GM21723 (cell line): Measurements from ENCODE around the gene KRTAP5-1.
"Not testable (repeated sequence)": the region's sequence is repeated elsewhere in the genome, so short reads cannot be mapped to it uniquely, and the experiment has no call there.

Experiments
- ATAC-seq: cut with Tn5 transposase; IDR thresholded peaks from one replicate; pipeline ENCODE4 v1.9.1; 2021; ENCODE audit warnings: mild to moderate bottlenecking, moderate library complexity; ENCODE audit not compliant: unreplicated experiment

Gene KRTAP5-1

GRCh38 chr11:1584661-1585370 lies at the start of gene KRTAP5-1:
KRTAP5-1 (minus strand) TSS chr11:1585283; CDS start chr11:1585249, 34 bp downstream.
- not testable (repeated sequence) for ATAC-seq

- no peak for ATAC-seq
Measured at GRCh38 chr11:1633864-1634263, 48.8 kb upstream of the KRTAP5-1 start.

- no peak for ATAC-seq
Measured at GRCh38 chr11:1632053-1632714, 47.1 kb upstream of the KRTAP5-1 start.

DNA sequence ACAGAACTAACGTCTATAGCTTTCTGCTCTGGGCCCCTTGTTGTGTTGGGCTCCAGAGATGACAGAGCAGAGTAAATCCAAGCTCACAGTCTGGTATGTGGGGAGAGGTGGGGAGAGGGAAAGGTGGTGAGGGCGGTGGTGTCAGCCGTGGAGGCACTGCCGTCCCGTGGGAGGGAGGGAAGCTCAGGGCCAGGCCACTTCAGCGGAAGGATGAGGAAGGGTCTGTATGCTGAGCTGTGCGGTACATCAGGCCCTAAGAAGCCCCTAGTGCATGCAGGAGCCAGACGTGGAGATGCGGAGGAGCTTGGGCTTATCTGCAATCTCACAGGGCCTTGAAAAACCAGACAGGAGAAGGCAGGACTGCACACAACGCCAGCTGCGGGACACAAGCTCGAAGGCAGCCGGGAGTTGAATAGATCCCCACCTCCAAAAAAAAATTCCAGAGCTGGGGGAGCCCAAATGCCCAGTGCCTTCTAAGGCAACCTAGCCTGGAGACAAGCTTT lies 46.0 kb upstream of the KRTAP5-1 start:
- ATAC-seq = no peak

GRCh38 chr11:1630271-1630670 lies 45.2 kb upstream of the KRTAP5-1 start:
- ATAC-seq = no peak

DNA sequence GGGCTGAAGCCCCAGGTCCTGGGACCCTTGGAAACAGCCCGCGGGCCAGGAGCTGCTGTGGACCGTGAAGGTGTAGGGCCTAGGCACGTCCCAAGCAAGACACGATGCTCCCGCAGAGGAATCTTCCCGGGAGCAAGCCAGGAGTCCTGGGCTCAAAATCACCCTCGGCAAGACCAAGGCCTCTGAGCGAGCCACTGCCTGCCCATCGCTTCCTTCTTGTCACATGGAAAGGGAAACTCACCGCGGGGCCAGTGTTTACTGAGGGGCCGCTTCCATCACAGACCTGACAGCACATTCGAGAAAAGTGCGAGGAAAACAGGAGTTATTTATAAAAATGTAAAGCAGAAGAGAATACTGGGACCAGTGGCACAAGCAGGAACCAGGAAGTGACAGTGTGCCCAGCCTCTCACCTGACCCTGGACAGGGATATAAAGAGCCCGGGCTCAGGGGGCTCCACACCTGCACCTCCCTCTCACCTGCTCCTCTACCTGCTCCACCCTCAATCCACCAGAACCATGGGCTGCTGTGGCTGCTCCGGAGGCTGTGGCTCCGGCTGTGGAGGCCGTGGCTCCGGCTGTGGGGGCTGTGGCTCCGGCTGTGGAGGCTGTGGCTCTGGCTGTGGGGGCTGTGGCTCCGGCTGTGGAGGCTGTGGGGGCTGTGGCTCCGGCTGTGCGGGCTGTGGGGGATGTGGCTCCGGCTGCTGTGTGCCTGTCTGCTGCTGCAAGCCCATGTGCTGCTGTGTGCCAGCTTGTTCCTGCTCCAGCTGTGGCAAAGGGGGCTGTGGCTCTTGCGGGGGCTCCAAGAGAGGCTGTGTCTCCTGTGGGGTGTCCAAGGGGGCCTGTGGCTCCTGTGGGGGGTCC lies 44.5 kb upstream of the KRTAP5-1 start, which contains the start of gene KRTAP5-5:
Gene KRTAP5-5, plus strand, starts transcription at position 450 of the 860 bp plus-strand sequence. Its CDS starts 66 bp downstream, at position 516.
- no peak for ATAC-seq

- ATAC-seq = no peak
Measured at GRCh38 chr11:1628506-1629325, 43.6 kb upstream of the KRTAP5-1 start.

DNA sequence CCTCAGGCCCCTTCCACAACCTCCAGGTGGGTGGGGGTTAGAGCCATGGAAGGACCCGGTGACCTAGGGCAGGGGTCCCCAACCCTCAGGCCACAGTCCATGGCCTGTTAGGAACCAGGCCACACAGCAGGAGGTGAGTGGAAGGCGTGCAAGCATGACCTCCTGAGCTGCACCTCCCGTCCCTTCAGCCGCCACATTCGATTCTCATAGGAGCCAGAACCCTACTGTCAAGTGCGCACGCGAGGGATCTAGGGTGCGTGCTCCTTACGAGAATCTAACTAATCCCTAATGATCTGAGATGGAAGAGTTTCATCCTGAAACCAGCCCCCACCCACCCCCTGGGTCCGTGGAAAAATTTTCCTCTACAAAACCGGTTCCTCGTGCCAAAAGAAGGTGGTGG lies 40.5 kb upstream of the KRTAP5-1 start:
- ATAC-seq = no peak

DNA sequence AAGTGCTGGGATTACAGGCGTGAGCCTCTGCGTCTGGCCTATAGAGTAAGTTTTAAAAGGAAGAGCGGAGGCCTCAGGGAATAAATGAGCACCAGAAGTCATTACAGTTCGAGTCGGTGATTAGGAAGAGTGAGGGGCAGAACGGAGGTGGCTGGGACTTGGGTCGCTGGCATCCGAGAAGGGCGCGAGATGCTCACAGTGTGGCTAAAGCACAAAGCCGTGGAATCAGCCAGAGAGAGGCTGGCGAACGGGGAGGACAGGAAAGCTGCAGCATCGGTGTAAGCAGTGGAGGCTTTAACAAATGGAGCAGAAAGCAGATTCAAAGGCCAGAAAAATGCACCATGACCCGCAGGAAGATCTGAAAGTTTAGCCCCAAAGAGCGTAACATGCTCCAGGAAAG lies 39.5 kb upstream of the KRTAP5-1 start:
- ATAC-seq = no peak

- no peak for ATAC-seq
Measured at GRCh38 chr11:1623716-1624115, 38.6 kb upstream of the KRTAP5-1 start.

DNA sequence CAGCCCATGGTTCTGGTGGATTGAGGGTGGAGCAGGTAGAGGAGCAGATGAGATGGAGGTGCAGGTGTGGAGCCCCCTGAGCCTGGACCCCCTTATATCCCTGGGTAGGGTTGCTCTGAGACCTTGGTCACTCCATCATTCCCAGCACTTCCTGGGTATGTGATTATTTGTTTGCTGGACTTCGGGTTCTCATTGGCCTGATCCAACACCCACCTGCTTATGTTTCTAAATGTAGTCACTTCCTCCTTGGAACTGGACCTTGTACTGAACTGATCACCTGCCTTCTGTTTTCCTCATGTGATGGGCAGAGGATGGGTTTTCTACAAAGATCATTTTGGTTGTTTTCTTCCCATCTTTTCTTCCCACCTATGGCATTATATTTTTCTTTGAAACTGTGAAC lies 37.0 kb upstream of the KRTAP5-1 start, which contains the start of gene KRTAP5-4:
Gene KRTAP5-4, minus strand, starts transcription at position 53 of the 400 bp plus-strand sequence. Its CDS starts 45 bp downstream, at position 8.
- no peak for ATAC-seq

DNA sequence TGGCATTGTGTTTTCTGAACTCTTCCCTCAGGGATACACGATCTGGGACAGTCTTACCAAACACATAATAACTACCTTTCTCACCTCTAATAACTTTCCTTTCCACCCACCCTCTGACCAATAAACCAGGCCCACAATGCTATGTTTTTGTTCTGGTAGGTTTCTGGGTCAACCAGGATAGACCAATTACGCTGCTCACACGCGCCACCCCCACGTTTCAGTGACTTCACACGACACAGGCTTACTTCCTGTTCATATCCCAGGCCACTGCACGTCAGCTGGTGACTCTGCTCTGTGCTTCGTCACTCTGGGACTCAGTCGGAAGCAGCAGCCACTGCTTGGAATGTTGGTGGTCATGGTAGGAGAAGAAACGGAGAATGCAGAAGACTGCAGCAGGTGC lies 34.4 kb upstream of the KRTAP5-1 start:
- ATAC-seq = no peak

DNA sequence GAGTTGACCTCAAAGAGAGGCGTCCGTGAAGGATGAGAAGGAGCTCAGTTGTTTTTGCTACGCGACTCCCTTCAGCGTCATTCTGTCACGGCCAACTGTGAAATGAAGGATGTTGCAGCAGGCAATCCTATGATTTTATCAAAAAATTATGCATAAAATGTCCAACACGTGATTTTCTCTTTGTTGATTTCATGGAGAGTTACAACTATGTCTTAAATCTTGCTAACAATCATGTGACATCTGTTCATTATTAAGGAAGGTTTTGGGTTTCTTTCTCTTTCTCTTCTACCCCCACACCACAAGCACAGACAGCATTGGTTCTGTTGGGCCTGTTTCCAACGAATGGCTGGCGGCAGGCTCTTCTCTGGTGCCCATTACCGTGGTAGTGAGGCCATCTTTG lies 33.1 kb upstream of the KRTAP5-1 start:
- no peak for ATAC-seq

DNA sequence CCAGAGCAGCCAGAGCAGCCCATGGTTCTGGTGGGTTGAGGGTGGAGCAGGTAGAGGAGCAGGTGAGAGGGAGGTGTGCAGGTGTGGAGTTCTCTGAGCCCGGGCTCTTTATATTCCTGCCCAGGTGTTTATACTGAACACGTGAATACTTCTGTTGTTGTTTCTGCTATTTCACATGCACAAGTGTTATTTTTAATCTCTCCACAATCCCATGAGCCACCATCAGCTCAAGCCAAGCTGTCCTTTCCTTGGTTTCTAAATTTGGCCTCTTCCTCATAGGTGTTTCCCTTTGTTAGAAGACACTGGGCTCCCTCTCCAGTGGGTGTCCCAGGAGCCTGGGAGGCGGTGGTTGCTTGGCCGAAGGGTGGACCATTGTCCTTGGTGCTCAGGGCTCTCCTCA lies 23.3 kb upstream of the KRTAP5-1 start, which contains the start of gene KRTAP5-3:
Gene KRTAP5-3, minus strand, starts transcription at position 101 of the 400 bp plus-strand sequence. Its CDS starts 78 bp downstream, at position 23.
- ATAC-seq = no peak

GRCh38 chr11:1607901-1608300 lies 22.8 kb upstream of the KRTAP5-1 start:
- ATAC-seq = not testable (repeated sequence)

DNA sequence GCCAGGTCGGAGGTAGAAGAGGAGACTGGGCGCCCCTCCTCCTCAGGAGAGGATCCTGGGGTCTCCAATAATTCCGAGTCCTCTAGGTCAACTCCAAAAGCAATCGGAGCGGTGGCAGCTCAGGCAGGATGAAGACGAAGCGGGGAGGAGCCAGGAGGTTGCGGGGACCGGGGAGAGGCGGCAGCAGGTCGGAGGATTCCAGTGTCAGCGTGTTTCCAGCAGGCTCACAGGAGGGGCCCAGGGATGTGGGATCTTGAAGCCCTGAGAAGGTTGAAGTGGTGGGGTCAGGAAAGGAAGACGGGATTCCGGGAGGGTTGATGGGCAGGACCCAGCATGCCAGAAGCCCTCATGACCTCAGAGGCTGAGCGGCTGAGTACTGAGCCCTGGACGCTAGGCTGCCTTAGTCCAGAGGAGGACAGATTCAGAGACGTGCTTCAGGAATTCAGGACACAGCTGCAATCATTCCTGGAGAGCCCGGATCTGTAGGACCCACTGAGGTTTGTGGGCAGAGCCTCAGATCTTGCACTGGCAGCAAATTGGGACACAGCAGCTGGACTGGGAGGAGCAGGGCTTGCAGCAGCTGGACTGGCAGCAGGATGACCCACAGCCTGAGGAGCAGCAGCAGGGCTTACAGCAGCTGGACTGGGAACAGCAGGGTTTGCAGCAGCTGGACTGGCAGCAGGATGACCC lies 22.2 kb upstream of the KRTAP5-1 start:
- not testable (repeated sequence) for ATAC-seq

DNA sequence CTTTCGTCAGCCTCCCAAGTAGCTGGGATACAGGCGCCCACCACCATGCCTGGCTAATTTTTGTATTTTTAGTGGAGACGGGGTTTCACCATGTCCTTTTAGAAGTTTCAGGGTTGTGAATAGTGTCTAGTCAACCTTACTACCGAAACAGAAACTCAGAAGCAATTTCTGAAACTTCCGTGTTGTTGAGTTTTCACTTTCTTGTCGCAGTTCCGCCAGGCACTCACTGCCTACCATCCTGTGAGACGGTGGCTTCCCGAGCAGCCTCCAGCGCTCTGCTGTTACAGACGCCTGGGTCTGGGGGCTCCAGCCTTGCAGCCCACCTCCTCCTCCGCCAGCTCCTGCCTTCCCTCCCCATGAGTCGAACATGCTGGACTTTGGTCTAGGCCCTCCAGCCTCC lies 20.8 kb upstream of the KRTAP5-1 start:
- peak; percentile 93 for ATAC-seq

- no peak for ATAC-seq
Measured at GRCh38 chr11:1604711-1605110, 19.6 kb upstream of the KRTAP5-1 start.

- no peak for ATAC-seq
Measured at GRCh38 chr11:1604181-1604580, 19.1 kb upstream of the KRTAP5-1 start.
